ENCODE measurements around the gene IFNGR2. TPM values are rescaled to one million over a fixed set of nuclear protein-coding genes. Genes with fewer than 3 reads are reported as not detected.

The IFNGR2 gene
- 58.0 and 70.3 TPM in 2 replicates for total RNA-seq

GRCh38 chr21:33403128-33403785, at the start of gene IFNGR2:
Gene IFNGR2 (plus strand): TSS chr21:33403413. CDS start chr21:33403544, 131 bp downstream.

GRCh38 chr21:33479679-33480480, 76.7 kb downstream of the IFNGR2 start, which contains the start of gene TMEM50B:
Gene TMEM50B (minus strand): TSS chr21:33479974. CDS start chr21:33468885, 11,089 bp downstream.

Other genes starting within 250 kb of the IFNGR2 start
- 9.1 TPM in 2 replicates for gene IFNAR2, start 173.5 kb upstream of the IFNGR2 start, total RNA-seq
- 46.7 and 57.7 TPM in 2 replicates for gene IL10RB, start 137.0 kb upstream of the IFNGR2 start, total RNA-seq
- 38.6 and 49.9 TPM in 2 replicates for gene IFNAR1, start 78.4 kb upstream of the IFNGR2 start, total RNA-seq
- 24.9 and 32.9 TPM in 2 replicates for gene TMEM50B, start 76.6 kb downstream of the IFNGR2 start, total RNA-seq
- 0.96 and 1.6 TPM in 2 replicates for gene DNAJC28, start 88.3 kb downstream of the IFNGR2 start, total RNA-seq
- 49.5 and 55.9 TPM in 2 replicates for gene GART, start 138.7 kb downstream of the IFNGR2 start, total RNA-seq
- 180 and 192 TPM in 2 replicates for gene SON, start 139.6 kb downstream of the IFNGR2 start, total RNA-seq
- gene DONSON, start 185.3 kb downstream of the IFNGR2 start, total RNA-seq, result 8.8 and 10.1 TPM in 2 replicates
- 26.2 and 34.4 TPM in 2 replicates for gene CRYZL1, start 238.3 kb downstream of the IFNGR2 start, total RNA-seq
- gene ITSN1, start 239.1 kb downstream of the IFNGR2 start, total RNA-seq, result 51.0 and 60.1 TPM in 2 replicates